Limb (tissue), 2 donors: ENCODE measurements around the gene PPFIBP2.

Experiments used
- DNase-seq, 2 donors: peaks; one replicate each; pipeline ENCODE4 v3.0.0-alpha.2; 2016; ENCODE audit errors: extremely low spot score in 2 of 2

PPFIBP2 gene

DNA sequence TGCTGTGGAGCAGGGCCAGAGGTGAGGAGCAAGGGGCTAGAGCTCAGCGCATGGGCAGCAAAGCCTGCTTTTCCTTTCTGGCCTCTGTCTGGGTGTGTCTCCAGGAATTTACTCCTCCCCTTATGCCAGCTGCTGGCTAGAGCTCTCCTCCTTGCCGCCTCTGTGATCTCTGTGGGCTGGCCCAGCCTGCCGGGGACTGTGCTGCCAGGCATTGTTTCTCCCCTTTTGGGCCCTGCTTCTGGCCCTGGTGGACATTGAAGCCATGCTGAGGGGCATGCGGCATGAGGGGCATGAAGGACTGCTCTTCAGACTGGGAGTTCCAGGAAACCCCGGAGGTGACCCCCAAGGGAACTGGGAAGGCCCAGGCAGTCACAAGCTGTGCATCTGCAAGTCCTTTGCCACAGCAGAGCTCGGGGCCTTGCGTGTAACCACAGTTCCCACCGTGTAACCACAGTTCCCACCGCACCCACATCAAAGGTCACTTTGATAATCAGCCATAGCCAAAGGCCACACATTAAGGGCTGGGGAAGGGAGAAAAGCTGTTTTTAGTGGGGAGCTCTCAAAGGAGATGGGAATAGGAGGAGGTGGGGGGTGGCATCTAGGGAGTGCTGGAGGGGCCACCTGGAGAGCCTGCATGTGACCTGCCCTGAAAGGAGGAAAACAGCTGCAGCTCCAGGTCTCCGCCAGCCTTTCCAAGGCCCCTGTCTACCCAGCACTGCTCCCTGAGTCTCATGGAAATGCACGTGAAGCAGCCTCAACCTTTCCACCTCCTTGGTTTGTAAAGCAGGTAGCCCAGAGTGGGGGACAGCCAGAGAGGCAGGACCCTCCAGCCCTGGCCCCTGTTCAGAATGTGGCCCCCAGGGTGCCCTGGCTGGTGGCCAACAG is 62.3 kb downstream of the PPFIBP2 start:
- peak in 1 of 2 donors; percentile 69 for DNase-seq

DNA sequence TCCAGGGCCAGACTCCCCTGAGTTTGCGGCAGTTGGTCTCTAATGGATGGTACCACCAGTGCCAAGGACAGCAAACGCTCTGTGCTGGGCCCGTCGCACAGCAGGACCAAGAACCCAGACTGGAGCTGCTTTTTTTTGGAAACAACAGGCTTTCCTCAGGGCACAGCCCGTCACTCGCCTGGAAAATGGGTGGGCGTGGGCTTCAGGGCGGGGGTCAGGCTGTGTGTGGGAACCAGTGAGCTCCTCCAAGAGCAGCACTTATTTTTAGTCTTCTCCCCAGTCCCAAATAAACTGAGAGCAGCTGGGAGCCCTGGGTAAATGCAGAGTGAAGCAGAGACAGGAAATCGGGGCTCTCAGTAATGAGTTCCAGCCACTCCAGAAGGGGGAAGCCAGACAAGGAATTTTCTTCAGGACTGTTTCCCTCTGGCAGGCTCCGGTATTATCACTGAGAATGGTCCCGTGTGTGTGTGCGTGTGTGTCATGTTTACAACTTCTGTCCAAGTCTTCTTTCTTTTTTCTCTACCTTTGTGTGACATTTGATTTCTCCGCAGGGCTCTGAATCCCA is 63.0 kb downstream of the PPFIBP2 start:
- peak; percentile 58 to 71 for DNase-seq

DNA sequence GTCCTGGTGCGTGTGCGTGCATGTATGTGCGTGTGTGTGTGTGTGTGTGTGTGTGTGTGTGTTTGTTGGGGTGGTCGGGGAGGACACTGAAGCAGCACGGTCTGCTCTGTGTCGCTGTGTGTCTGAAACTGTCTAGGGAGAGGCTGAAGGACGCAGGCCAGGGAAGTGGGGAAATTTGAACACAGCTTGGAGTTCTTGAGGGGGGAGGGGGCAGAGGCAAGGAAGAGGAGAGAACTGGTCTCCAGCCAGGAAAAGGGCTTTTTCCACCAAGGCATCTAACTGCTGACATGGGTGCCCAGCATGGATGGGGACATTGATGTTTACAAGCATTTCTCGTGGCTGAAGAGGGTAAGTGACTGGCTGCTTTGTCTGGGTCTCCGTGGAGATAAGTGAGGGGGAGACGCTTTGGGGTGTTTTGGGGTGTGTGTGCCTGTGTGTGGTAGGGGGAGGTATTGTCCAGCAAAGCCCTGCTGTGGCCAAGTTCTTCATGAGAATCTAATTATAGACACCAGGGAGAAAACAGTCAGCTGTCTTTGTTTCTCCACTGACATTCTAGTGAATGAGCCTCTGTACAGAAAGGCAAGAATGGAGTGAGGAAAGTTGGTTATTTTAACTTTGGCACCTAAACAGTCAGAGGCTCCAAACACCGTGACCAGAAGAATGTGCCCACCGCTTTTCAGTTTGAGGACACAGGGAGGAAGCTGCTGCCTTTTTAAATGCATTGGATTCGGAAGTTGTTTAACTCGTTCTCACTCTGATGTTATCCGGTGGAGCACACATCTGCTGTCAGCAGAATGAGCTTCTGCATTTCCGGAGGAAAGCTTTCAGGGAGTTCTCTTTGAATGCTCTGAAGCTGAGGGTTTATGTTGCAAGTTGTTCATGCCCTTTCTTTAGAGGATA is 63.7 kb downstream of the PPFIBP2 start:
- DNase-seq, result no peak

DNA sequence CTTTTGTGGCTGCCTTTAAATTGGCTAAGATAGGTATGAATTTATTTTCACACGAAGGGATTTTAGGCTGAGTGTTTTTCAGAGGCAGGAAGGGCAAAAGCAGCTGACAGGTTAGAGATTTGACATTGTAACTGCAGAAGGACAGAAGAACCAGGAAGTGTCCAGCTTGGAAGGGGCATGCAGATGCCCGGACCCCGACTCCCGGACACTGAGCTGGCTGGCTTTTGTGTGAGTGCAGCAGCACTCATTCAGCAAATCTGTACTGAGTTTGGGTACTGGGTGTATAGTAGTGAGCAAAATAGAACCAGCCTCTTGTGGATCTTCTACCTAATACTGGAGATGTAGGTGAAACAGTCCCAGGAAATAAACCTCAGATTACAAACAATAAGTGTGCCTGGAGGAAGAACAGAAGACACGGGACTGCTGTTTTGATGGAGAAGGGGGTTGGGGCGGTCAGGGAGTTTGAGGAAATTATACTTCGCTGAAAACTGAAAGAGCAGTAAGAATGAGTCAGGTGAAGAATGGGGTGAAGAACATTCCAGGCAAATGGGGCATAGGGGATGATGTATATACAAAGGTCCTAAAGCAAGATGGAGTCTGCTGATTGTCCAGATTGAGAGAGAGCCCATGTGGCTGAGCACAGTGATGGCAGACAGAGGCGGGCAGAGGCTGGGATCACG is 64.6 kb downstream of the PPFIBP2 start:
- no peak for DNase-seq

DNA sequence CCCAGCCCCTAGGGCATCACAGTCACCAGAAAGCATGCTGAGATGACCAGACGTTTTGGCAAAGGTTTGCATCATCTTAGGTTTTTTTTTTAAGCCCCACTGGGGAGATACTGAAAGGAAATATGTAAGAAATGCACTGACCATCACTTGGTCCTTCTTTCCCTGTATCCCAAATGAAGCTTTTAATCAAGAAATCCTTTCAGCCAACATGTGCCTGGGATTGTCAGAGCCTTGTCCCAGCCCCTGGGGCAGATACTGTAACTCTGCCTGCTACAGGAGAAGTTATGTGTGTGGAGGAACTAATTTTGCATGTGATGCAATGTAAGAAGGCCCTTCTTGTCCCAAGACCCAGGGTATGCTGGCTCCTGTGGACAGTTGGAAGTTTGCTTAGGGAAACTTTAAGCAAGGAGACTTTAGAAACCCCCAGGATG is 65.6 kb downstream of the PPFIBP2 start:
- no peak for DNase-seq

DNA sequence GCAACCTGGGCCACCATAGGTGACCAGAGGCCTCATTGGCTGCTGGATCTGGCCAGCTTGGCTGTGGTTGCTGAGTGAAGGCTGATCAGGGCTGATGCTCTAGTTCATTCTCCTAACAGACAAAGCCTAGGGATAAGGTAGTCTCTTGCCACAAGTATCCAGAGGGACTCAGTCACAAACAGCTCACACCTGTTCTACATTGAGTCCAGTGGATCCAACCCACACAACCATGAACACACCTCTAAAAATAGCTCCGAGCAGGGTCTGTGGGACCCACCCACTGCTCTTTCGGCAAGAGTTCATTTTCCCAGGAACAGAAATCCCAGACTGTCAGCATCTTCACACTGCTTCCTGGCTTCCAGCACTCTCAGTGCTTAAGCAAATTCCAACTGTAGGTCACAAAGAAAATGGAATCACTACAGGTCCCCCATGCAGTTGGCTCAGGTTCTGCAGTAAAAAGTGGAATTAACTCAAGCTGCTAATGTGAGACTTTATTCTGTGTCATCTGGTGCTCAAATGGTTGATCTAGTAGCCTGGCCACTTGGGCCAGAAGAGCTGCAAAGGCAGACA is 67.3 kb downstream of the PPFIBP2 start:
- DNase-seq, result no peak

DNA sequence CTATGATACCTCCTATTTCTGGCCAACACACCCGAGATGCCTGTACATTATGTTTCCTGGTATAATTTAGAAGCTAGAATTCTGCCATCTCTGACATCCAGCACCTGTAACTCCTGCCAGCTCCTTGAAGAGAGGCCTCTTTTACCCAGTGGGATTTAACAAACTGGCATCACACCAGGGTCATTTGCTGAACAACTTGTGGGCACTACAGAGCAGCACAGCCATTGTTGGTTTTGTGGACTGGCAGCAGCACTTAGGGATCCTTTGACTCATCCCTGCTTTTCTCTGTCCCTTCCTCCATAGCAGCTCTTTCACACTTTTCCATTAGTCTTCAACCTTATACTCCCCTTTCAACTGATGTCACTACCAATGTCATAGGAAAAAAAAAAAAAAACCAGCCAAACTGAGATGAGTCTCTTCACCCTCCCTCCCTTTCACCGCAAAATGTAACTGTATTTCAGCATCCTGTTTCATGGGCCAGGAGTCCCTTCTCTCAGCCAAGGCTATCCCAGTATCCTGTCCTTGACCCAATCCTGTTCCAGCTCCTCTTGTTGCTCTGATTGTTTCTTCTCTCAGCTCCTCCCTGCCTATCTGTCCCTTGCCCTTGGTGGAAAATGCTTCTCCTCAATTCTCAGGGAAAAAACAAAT is 68.7 kb downstream of the PPFIBP2 start:
- DNase-seq, result no peak

DNA sequence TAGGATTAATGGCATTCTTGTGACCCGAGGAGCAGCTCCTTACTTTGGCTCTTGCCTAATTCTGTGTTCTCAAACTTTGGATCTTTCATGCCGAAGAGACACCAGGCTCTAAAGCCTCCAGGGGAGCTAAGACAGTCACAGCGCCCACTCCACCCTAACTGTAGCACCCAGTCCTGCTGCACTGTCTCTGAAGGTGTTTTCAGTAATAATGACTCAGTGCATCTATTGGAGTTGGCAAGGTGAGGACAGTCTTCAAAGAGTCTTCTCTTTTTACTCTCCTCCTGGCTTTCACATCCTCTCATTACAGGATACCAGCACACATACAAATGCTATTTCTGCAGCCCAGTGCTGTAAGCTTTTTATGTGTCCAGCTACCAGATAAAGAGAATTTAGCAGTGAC is 69.4 kb downstream of the PPFIBP2 start:
- DNase-seq, result no peak

DNA sequence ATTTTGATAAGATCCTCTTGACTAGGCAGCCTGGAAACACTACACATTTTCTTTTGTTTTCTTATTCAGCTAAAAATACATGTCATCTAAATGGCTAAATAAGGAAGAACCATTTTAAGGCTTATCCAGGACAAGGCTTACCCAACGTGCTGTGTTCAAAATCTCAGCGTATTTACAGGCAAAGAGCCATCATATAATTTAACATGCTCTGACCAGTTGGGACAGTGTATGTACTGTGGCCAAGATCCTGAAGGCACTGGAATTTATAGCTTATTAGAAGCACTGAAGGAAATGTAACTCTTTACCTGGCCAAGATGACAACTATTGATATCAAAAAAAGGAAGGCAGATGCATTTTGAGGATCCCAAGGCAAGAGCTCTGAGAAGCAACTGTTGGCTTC is 71.1 kb downstream of the PPFIBP2 start:
- no peak for DNase-seq

DNA sequence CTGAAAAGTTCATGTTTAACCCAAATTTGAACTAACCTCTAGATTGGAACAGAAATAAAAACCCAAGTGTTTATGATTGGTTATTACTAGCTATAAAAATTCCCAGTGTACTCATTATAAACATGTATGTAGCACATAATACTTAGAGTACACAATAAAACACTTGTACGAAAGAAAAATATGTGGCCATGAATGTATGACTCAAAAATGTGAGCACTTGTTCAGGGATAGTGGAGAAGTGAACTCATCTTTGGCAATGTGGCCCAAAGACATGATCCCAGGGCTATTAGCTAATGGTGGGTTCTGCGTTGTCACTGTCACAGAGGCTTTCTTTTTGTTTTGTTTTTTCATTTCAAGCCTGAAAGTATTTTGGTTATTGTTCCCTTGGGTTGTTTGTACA is 72.0 kb downstream of the PPFIBP2 start:
- DNase-seq, result no peak

DNA sequence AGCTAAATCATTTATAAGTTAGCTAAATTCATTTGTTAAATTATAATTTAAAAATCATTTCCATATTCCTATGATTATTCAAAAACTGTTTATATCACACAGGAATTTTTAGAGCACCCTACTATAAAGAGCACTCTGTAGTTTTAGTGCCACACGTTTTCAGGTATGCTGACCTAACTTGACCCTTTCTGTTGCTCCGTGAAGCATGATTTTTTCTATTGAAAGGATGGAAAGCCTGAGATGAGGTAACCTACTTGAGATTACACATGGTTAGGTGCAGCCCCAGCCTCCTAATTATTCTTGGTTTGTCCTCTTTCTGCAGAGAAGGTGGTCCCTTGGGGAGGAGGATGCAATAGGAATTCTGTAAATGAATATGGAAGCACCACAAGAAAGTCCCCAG is 72.6 kb downstream of the PPFIBP2 start:
- DNase-seq, result no peak

DNA sequence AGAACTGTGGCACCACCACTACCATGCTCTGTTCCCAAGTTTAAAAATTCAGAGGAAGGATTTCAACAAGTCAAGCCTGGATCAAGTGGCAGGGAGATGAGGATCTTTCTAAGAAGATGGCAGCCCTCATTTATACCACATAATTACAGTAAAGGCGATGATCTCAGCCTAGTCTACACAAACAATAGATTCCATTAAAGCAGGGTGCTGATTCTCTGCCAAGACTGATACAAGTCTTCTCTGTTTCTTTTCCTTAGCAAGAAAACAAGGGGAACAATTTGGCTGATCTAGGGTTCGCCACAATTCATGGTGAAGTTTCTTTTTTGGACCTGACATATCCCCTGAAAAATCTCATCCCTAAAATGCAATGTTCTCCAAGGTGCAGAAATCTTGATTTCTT is 73.9 kb downstream of the PPFIBP2 start:
- DNase-seq, result no peak

DNA sequence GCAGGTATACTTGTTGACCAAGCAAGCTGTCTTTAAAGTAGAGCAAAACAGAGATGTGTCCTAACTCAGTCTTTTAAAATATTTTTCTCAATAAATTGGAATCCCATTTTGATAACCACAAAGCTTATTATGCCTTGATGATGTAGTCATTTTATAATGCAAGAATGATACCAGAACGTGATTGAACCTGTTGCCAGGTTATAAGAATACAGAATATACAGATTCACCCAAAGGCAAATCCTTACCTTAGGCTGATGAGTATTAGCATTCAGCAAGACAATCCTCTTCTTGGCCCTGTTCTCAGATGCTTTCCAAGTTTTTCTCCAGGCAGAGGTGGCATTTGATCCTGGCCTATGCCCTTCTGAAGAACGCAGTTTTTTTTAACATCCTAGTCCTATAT is 76.1 kb downstream of the PPFIBP2 start:
- DNase-seq, result no peak

DNA sequence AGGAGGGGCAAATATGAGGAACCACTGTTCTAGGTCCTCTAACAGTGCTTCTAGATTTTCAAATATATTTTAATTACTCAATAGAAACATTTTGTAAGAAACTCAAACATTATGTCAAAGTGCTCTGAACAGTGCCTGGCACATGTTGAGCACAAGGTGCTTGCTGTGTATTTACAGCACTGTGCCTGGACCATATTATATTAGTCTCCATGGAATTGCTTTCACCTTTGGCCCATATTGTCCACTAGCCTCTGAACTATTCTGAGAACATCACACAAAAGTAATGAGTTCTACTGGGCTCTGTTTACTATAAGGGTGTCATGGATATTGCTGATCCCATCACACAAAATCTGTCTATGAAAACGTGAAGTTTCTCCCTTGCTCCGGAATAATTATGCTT is 76.7 kb downstream of the PPFIBP2 start:
- no peak for DNase-seq

DNA sequence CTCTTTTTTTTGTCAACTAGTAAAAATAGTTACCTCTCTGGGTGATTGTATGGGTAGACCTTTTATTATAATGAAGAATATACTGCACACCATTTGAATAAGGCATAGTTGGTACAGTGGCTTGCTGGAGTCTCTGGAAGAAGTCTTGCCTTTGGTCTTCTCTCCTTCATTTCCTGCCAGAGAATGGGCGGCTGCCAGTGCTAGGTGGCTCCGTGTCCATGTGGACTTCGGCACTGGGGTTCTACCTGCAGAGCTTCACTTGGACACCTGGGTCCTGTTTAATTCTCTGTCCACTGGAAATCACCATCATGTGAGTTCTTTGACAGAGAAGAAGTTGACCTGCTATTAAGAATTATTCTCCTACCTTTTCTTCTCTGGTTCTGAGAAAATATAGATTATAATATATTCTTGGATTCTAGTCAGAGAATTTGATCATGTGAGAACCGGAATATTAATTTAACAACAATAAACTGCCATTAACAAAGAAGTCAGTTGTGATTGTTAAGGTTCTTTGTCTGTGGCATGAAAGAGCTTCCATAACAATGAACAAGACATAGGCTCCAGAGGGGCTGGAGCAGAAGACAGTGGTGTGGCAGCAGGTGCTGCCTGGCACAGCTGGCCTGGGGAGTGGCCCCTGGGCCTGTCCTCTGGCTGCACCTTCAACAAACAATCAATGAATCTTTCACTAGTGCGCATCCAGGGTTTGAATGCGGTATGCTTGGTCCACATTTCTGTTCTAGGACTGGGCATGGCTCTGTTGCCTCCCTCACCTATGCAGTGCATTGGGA is 77.5 kb downstream of the PPFIBP2 start:
- DNase-seq, result no peak

DNA sequence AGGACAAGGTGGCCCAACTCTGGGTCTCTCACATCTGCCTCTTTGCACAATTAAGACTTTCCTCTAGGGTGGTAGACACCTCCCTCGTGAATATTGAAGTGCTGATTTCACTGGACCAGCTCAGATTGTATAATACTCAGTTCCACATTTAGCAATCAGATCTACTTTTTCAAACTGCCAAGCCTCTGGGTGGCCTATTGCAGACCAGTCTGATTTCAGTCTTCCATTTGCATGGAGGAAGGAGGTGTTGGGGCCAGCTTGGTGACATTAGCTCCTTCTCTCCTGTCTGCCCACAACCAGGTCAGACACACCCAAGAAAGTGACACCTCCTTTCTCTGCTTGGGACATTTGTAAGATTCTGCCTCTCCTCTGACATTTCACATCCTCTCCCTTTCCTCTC is 78.2 kb downstream of the PPFIBP2 start:
- DNase-seq, result no peak

DNA sequence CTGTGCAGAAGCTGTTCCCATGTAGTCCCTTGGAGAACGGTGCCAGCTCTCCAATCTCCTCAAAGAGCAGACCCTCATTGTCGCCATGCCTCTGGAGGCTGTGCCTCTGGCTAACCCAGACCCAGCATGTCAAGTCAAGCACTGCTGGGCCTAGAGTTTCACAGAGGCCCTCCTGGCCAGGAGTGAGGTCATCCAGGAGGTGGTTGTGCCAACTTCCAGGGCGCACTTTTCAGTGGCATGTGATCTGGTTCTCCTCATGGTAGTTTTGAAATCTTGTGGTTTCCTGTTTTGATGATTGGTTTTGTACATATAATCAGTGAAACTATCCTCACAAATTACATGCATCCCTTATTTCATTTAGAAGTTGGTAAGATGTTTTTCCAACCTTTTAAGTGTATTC is 78.9 kb downstream of the PPFIBP2 start:
- no peak for DNase-seq

DNA sequence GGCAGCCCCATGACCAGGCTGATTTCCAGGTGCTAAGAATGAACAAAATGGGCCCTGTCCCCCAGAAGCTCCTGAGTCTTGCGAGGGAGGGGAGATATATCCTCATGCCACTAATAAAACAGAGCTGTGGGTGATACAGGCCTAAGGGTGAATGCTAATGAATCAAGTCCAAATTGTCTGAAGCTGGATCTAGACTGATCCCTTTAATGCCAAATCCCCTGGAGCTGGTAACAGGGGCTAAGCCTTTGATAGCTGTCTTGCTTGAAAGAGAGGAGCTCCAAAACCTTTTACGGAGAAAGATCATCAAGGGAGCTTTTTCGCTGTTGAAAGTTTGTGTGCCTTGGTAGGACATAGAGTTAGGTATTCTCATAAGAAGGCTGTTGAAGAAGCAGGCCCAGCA is 79.7 kb downstream of the PPFIBP2 start:
- no peak for DNase-seq

DNA sequence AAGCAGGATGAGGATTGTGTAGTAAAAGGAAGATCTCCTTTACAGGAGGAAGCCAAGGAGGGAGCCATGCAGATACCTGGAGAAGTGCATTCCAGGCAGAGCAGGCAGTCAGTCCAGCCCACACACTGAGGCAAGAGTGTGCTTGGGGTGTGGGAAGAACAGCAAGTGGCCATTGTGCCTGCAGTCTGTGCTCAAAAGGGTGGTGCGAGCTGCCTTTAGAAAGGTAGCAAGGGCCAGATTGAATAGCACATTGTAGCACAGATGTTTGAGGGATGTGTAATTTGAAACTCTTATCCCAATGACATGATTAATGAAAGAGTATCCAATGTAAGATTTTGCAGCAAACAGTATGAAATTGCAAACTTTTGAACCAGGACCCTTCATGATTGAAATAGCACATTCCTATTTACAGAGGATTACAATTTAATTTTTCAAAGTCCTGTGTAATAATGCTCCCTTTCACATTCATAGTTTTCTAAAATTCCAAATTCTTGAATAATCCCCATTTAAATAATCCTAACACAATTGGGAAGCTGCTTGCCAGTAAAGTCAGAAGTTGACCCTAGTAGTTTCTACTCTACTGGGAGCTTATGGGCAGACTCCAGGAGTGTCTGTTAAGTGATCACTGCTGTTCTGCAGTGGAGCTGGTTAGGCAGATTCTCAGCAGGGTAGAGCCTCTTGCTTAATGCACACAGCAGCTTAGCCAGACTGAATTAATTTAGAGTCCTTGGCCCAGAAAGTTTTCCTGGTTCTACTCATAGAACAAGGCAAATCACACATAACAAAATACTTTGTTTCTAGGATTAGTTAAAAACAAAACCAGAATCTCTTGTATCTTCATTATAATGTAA is 81.4 kb downstream of the PPFIBP2 start:
- DNase-seq, result no peak
